Upper lobe of right lung (tissue), 1 donor: Measurements from ENCODE around the gene HNRNPAB. TPM values are rescaled to one million over a fixed set of nuclear protein-coding genes. Genes with fewer than 3 reads are reported as not detected.

Source experiments
- ATAC-seq: fragments of 200-7000 bp; cut with Tn5 transposase; one replicate; pipeline ENCODE4 v1.9.1; 2020; ENCODE audit warnings: mild to moderate bottlenecking, moderate library complexity
- DNase-seq: peaks from one replicate; pipeline ENCODE4 v3.0.0-alpha.2; 2020
- H3K27ac ChIP-seq: fragments of 200-600 bp; one replicate; pipeline ENCODE4 v1.8.0; 2022
- H3K27me3 ChIP-seq: fragments of 200-600 bp; one replicate; pipeline ENCODE4 v1.8.0; 2022; ENCODE audit warnings: mild to moderate bottlenecking
- H3K36me3 ChIP-seq: fragments of 200-600 bp; one replicate; pipeline ENCODE4 v1.8.0; 2022
- H3K4me1 ChIP-seq: fragments of 200-600 bp; one replicate; pipeline ENCODE4 v1.8.0; 2022
- H3K4me3 ChIP-seq: fragments of 200-600 bp; one replicate; pipeline ENCODE4 v1.8.0; 2022; ENCODE audit warnings: mild to moderate bottlenecking
- H3K9me3 ChIP-seq: fragments of 200-600 bp; one replicate; pipeline ENCODE4 v1.8.0; 2022
- CTCF ChIP-seq: fragments of 200-600 bp; IDR thresholded peaks from one replicate; pipeline ENCODE4 v1.8.0; 2022; ENCODE audit warnings: antibody characterized with exemption
- intact Hi-C: fragments of 100-400 bp; cut with DNase I; formaldehyde crosslinking; loops from one replicate; pipeline ENCODE4 v1.11.0; 2022
- total RNA-seq: library from RNA; stranded (reverse); fragmentation: NEBNext Ultra II Directional; extraction: Animal tissue kit (Norgen Biotek cat#: 25700); gene quantifications from one replicate; pipeline ENCODE4 v1.2.1, GENCODE V29; 2021
- donor health status: DM: no; HTN: yes; CAD: no; lungs with severe emphysema.

The HNRNPAB gene
- total RNA-seq, 1 donor from 2014 or later: 116 TPM

DNA sequence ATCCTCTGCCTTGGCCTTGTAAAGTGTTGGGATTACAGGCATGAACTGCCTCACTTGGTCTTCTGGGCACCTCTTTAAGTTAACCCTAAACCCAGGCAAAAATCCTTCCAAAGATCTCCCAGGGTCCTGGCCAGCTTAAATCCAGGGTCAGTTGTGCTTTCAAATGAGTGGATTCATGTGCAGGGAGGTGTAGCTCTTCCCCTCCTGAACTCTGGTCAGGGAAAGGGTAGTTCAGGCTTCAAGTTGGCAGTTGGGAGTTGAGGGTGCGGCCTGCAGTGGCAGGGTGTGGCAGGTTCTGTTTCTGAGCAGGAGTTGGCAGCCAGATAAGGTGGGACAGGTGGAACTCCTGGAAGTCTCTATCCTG, 3.6 kb downstream of the HNRNPAB start:
- ATAC-seq (no peak), DNase-seq (no peak)
- H3K27me3 ChIP-seq: no peaks in the 10 kb centered on the region

DNA sequence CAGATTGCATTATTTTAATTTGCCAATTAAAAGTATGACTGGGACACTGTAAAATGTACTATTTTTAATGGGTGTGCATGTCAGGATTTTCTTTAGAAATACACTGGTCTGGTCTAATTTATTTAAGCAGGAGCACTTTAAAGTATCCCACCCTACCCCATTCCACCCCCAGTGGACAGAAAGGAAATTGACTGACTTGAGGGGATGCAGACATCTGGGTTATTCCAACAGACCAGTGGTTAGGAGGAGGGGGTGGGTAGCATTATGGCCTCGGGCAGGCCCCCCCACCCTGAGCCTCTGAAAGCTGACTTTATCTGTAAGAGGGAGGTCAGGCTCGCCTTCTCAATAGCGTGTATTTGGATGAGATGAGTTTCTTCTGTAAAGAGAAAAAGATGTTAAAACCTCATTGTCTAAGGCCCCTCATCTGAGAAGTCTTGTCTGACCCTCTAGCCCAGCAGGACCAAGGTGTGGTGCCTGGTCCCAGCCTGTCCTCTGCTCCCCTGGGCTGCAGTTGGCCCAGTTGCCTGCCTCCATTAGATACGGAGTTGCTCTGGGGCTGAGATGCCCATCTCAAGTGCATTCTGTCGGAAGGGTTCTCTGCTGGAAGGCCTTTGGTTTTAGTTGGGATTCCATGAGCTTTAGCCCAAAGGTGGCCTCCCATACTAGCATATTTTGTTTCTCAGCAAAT, 4.4 kb downstream of the HNRNPAB start:
- intact Hi-C loops: no loop called here
- no peak overlapping the region for H3K4me3 ChIP-seq
- no peak overlapping the region for H3K27ac ChIP-seq
- H3K36me3 ChIP-seq: peaks cover 76% of the 10 kb centered on the region
- peaks cover 28% of the 10 kb centered on the region for H3K4me1 ChIP-seq
- H3K9me3 ChIP-seq: no peaks in the 10 kb centered on the region
- DNase-seq: peak; percentile 3
- TF ChIP-seq CTCF: no peak
- ATAC-seq: no peak
- H3K27me3 ChIP-seq: no peaks in the 10 kb centered on the region

More for the DNA sequence above, 3.6 kb downstream of the HNRNPAB start:
- Histone ChIP-seq H3K9me3 (no peaks in the 10 kb centered on the region), H3K27ac (no peak overlapping the region), H3K36me3 (peaks cover 69% of the 10 kb centered on the region), H3K4me1 (peaks cover 30% of the 10 kb centered on the region), H3K4me3 (no peak overlapping the region)
- TF ChIP-seq CTCF: no peak
- intact Hi-C loops: no loop called here

GRCh38 chr5:178209334-178210072, 5.2 kb downstream of the HNRNPAB start:
- ATAC-seq: no peak
- H3K4me1 ChIP-seq: peaks cover 26% of the 10 kb centered on the region
- no peak overlapping the region for H3K4me3 ChIP-seq
- no peak for TF ChIP-seq CTCF
- intact Hi-C loops: no loop called here
- no peak for DNase-seq
- peaks cover 84% of the 10 kb centered on the region for H3K36me3 ChIP-seq
- H3K27ac ChIP-seq: no peak overlapping the region
- H3K9me3 ChIP-seq: no peaks in the 10 kb centered on the region
- H3K27me3 ChIP-seq: no peaks in the 10 kb centered on the region

- Histone ChIP-seq H3K27ac (no peak overlapping the region), H3K4me1 (peaks cover 26% of the 10 kb centered on the region), H3K4me3 (no peak overlapping the region), H3K27me3 (no peaks in the 10 kb centered on the region), H3K36me3 (peaks cover 90% of the 10 kb centered on the region), H3K9me3 (no peaks in the 10 kb centered on the region)
- intact Hi-C loops: no loop called here
- no peak for TF ChIP-seq CTCF
- DNase-seq (no peak), ATAC-seq (no peak)
These were observed 5.8 kb downstream of the HNRNPAB start for GRCh38 chr5:178210073-178210535.

DNA sequence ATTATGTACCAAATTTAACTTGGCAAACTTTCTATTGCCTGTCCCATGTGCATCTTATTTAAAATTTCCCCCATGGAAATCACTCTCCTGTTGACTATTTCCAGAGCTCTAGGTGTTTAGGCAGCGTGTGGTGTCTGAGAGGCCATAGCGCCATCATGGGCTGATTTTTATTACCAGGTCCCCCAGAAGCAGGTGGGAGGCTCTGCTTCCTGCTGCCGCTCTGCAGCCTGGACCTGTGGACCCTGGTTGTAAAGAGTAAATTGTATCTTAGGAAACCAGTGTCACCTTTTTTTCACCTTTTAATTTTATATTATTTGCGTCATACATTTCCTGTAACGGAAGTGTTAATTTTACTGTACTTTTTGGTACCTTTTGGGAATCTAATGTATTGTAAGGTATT, 6.4 kb downstream of the HNRNPAB start:
- Histone ChIP-seq H3K36me3 (peaks cover 96% of the 10 kb centered on the region), H3K27ac (no peak overlapping the region), H3K4me3 (no peak overlapping the region), H3K9me3 (no peaks in the 10 kb centered on the region), H3K27me3 (no peaks in the 10 kb centered on the region), H3K4me1 (peaks cover 24% of the 10 kb centered on the region)
- ATAC-seq (no peak), DNase-seq (no peak)
- no peak for TF ChIP-seq CTCF
- intact Hi-C loops: no loop called here
